Measurements from ENCODE around the gene C12orf75.
"Not testable (repeated sequence)": the region's sequence is repeated elsewhere in the genome, so short reads cannot be mapped to it uniquely, and the experiment has no call there.

The C12orf75 gene

DNA sequence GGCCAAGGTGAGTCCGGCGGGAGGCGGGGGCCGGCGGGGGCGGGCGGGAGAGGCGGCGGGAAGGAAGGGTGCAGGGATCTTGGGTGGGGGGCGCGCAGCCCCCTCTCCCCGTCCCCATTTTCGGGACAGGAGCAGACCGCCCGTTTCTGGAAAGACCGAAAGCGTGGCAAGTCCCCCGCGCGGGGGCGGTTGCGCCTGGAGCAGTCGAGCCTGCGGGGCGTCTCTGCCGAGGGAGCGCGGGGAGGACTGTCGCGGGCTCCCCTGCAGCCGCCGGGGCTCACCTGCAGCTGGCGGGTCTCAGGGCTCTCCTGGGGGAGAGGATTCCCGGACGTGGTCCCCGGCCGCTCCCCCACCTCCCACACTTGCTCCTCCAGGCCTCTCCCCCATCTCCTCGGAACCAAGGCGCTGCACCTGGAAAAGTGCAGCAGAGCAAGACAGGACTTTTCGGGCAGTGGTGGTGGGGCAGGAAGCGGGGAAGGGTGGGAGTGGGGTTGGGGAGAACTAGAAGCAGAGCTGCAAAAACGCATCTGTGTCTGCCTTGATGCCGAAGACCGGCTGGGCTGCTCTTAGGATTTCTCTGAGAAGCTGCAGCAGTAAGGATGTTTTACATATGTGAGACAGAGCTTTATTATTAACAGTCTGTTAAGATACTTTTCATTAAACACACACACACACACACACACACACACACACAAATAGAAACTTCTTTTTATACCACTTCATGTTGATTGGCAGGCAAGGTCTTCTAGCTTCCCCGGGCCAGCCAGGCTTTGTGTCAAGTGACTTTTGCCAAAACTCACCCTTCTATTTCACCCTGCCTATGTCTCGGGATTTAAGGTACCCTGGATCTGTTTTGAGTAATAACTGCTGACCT lies 677 bp downstream of the C12orf75 start:
- peak; percentile 46 for DNase-seq
- in situ Hi-C loops (cut with HindIII; ENCODE audit: low pct_ligation_motif_present, low pct_unique_long_range_greater_than_20kb, low sequenced_read_pairs) = no loop called here

- peak; percentile 42 for DNase-seq
- in situ Hi-C loops (cut with HindIII; ENCODE audit: low pct_ligation_motif_present, low pct_unique_long_range_greater_than_20kb, low sequenced_read_pairs) = no loop called here
These were observed 1.3 kb downstream of the C12orf75 start for GRCh38 chr12:105331805-105332251.

GRCh38 chr12:105332286-105332685 lies 1.8 kb downstream of the C12orf75 start:
- in situ Hi-C loops (cut with HindIII; ENCODE audit: low pct_ligation_motif_present, low pct_unique_long_range_greater_than_20kb, low sequenced_read_pairs) = not testable (repeated sequence)
- DNase-seq = peak; percentile 68

DNA sequence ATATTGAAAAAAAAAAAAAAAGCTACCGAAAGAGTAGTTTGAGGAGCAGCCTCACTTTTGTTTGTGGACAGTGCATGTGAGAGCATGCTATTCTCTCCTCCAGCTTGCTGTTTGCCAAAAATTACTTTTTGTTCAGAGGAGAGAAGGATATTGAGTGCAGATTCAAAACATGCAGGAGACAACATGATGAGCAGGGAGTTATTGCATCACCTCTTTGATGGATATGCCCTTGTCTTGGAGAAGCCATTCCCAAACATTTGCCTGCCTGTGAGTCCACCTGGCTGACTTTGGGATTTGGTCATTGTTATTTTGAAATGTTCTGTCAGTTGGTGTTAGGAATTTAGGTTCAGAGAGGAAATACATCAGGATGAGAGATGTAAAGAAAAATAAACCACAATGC lies 2.4 kb downstream of the C12orf75 start:
- in situ Hi-C loops (cut with HindIII; ENCODE audit: low pct_ligation_motif_present, low pct_unique_long_range_greater_than_20kb, low sequenced_read_pairs) = no loop called here
- DNase-seq = no peak

GRCh38 chr12:105334001-105334400 lies 3.5 kb downstream of the C12orf75 start:
- DNase-seq = peak; percentile 42
- in situ Hi-C loops (cut with HindIII; ENCODE audit: low pct_ligation_motif_present, low pct_unique_long_range_greater_than_20kb, low sequenced_read_pairs) = no loop called here

DNA sequence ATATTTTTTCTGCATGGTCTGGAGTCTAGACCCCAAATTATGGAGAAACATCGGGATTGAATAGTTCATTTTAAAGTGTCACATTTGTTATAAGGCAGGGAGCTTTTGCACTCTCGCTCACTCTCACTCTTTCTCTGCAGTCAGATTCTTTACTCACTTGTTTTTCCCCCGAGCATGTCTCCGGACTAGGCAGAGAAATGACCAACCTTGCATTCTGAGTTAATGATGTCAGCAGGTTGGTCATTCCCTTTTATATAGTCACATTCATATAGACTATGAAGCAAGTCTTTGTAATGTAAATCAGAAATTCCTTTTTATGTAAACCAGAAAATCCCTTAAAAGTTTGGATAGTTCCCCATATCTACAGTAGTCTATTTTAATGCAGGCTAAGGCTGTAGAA lies 4.1 kb downstream of the C12orf75 start:
- in situ Hi-C loops (cut with HindIII; ENCODE audit: low pct_ligation_motif_present, low pct_unique_long_range_greater_than_20kb, low sequenced_read_pairs) = no loop called here
- peak; percentile 47 for DNase-seq

DNA sequence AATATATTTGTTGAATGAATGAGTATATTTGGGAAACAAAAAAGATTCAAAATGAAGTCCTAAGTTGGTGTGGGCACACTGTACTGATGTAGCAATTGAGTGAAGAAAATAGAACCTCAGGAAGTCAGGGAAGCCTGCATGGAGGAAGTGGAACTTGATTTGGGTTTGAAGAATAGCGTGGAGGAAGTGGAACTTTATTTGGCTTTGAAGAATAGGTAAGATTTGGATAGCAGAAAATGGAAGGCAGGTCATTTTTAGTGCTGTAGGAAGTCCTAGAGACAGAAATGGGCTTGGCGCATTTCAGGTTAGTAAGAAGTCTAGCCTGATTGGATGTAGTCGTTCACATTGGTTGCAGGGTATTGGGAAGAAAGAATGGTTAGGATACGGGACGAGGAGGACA lies 5.4 kb downstream of the C12orf75 start:
- in situ Hi-C loops (cut with HindIII; ENCODE audit: low pct_ligation_motif_present, low pct_unique_long_range_greater_than_20kb, low sequenced_read_pairs) = no loop called here
- no peak for DNase-seq

GRCh38 chr12:105336411-105336810 lies 5.9 kb downstream of the C12orf75 start:
- DNase-seq = no peak
- in situ Hi-C loops (cut with HindIII; ENCODE audit: low pct_ligation_motif_present, low pct_unique_long_range_greater_than_20kb, low sequenced_read_pairs) = no loop called here

DNA sequence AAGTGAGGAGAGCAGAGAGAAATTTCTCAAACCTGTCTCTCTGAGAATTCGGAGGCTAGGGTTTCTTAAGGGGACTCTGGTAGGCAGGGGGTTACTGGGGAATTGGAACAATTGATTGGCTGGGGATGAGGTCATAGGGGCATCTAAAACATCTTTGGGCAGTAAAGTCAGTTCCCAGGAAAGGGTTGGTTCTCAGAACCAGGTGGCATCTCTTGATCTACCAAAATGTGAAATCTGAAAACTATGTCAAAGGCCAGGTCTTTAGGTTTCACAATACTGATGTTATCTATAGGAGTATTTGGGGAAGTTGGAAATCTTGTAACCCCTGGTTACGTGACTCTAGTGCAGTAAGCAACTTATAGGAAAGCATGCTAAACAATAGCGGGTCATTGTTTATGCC lies 6.9 kb downstream of the C12orf75 start:
- in situ Hi-C loops (cut with HindIII; ENCODE audit: low pct_ligation_motif_present, low pct_unique_long_range_greater_than_20kb, low sequenced_read_pairs) = no loop called here
- no peak for DNase-seq

DNA sequence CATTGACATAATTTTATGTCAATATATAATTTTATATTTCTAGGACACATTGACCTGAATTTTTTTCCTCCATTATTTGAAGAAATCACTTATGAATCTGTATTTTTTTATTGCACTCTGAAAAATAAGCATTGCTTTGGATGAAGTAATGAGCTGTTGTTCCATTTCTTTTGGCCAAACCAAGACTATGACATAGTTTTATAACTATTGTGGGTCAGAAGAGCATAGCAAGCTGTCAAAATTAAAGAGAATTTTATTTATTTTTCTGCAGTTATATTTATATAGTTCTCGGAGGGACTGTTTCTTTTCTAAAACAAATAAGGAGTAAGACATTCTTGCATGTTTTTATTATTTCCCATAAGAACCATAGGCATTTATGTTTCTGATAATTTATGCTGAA lies 8.5 kb downstream of the C12orf75 start:
- no peak for DNase-seq
- in situ Hi-C loops (cut with HindIII; ENCODE audit: low pct_ligation_motif_present, low pct_unique_long_range_greater_than_20kb, low sequenced_read_pairs) = no loop called here

GRCh38 chr12:105341010-105341409 lies 10.5 kb downstream of the C12orf75 start:
- in situ Hi-C loops (cut with HindIII; ENCODE audit: low pct_ligation_motif_present, low pct_unique_long_range_greater_than_20kb, low sequenced_read_pairs) = no loop called here
- DNase-seq = no peak

DNA sequence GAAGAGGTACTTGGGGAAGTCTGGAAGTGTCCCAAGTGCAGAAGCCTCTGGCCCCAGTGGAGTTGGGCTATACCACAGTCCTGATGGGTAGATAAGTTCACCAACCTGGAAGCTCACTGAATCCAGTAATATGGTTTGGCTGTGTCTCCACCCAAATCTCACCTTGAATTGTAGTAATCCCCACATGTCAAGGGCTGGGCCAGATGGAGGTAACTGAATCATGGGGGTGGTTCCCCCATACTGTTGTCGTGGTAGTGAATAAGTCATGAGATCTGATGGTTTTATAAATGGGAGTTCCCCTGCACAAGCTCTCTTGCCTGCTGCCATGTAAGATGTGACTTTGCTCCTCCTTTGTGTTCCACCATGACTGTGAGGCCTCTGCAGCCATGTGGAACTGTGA lies 11.1 kb downstream of the C12orf75 start:
- DNase-seq; in situ Hi-C loops (cut with HindIII; ENCODE audit: low pct_ligation_motif_present, low pct_unique_long_range_greater_than_20kb, low sequenced_read_pairs): not testable (repeated sequence)

GRCh38 chr12:105342464-105342863 lies 12.0 kb downstream of the C12orf75 start:
- in situ Hi-C loops (cut with HindIII; ENCODE audit: low pct_ligation_motif_present, low pct_unique_long_range_greater_than_20kb, low sequenced_read_pairs) = no loop called here
- DNase-seq = no peak

- DNase-seq = no peak
- in situ Hi-C loops (cut with HindIII; ENCODE audit: low pct_ligation_motif_present, low pct_unique_long_range_greater_than_20kb, low sequenced_read_pairs) = no loop called here
These were observed 13.3 kb downstream of the C12orf75 start for GRCh38 chr12:105343836-105344235.

- in situ Hi-C loops (cut with HindIII; ENCODE audit: low pct_ligation_motif_present, low pct_unique_long_range_greater_than_20kb, low sequenced_read_pairs) = no loop called here
- DNase-seq = no peak
These were observed 17.0 kb downstream of the C12orf75 start for GRCh38 chr12:105347499-105347898.

- no peak for DNase-seq
- in situ Hi-C loops (cut with HindIII; ENCODE audit: low pct_ligation_motif_present, low pct_unique_long_range_greater_than_20kb, low sequenced_read_pairs) = no loop called here
These were observed 17.7 kb downstream of the C12orf75 start for GRCh38 chr12:105348142-105348541.

DNA sequence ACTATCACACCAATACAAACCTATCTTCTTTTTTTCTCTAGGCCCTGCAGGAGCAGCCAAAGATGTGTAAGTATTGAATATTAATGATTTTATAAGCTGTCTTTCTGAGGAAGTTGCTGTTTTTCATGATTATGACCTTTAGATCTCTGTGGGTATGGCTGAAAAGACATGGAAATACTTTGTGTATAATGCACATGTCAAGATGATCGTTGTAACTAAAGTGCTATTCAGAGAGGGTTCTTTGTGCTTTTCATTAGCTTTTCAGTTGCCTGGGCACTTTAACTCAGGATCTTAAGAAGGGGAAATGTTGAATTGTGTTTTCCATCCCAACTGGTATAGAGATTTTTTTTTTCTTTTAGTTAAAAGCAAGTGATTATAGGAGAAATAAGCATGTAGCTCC lies 18.1 kb downstream of the C12orf75 start:
- DNase-seq = no peak
- in situ Hi-C loops (cut with HindIII; ENCODE audit: low pct_ligation_motif_present, low pct_unique_long_range_greater_than_20kb, low sequenced_read_pairs) = no loop called here

- in situ Hi-C loops (cut with HindIII; ENCODE audit: low pct_ligation_motif_present, low pct_unique_long_range_greater_than_20kb, low sequenced_read_pairs) = no loop called here
- no peak for DNase-seq
These were observed 18.6 kb downstream of the C12orf75 start for GRCh38 chr12:105349138-105349537.

DNA sequence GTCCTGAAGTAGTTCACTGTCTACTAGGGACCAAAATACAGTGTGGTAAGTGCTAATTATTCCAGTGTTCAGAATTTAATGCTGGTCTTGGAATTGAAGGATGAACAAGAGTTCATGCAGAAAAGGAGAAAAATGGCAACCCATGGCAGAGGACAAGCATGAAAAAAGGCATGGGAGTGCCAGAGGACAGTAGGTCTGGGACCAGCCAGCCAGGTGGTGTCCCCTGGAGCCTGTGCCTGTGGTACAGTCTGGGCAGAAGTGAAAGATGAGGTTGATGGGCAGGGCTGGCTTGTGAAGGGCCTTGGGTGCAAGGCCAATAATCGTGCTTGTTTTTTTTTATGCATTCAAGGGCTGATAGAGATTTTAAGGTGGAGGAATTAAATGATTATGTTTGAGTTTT lies 21.0 kb downstream of the C12orf75 start:
- in situ Hi-C loops (cut with HindIII; ENCODE audit: low pct_ligation_motif_present, low pct_unique_long_range_greater_than_20kb, low sequenced_read_pairs) = no loop called here
- DNase-seq = no peak

- DNase-seq = no peak
- in situ Hi-C loops (cut with HindIII; ENCODE audit: low pct_ligation_motif_present, low pct_unique_long_range_greater_than_20kb, low sequenced_read_pairs) = no loop called here
These were observed 21.6 kb downstream of the C12orf75 start for GRCh38 chr12:105352052-105352451.

Measured in ACHN (cell line).